ENCODE data around the gene TPTE2.
"Not testable (repeated sequence)": the region's sequence is repeated elsewhere in the genome, so short reads cannot be mapped to it uniquely, and the experiment has no call there.

GRCh38 chr13:19422236-19422635 is 139.1 kb downstream of the TPTE2 start:
- not testable (repeated sequence) for TF ChIP-seq CTCF (conservative IDR thresholded peaks at IDR 0.05 in 1 of 2, IDR thresholded peaks at IDR 0.05 in 1 of 2; ENCODE audit: low read depth in 1 of 2, low read length in 2 of 2); EZH2 (IDR thresholded peaks at IDR 0.05; ENCODE audit: low read length, missing control alignments)

All from fibroblast of lung (primary cell).